Activated B cell treated with CpG ODN at 0.5 μM for 24 hours (primary cell): Measurements from ENCODE around the gene IL17RE. TPM values are rescaled to one million over a fixed set of nuclear protein-coding genes. Genes with fewer than 3 reads are reported as not detected.

ENCODE experiments used
- ATAC-seq: fragments of 200-7000 bp; cut with Tn5 transposase; one replicate; pipeline ENCODE4 v1.10.0; 2021; ENCODE audit warnings: low read depth, mild to moderate bottlenecking, moderate library complexity
- CTCF ChIA-PET: fragments of 350-600 bp; sonication (Branson Sonifier 250); formaldehyde crosslinking; loops from one replicate; lab custom pipeline; 2021; ENCODE audit warnings: antibody characterized with exemption; lab: Charles Lee
- POLR2A ChIA-PET: fragments of 350-600 bp; sonication (Branson Sonifier 250); formaldehyde crosslinking; loops from one replicate; lab custom pipeline; 2021; ENCODE audit warnings: antibody characterized with exemption; lab: Charles Lee
- DNase-seq: peaks from one replicate; pipeline ENCODE4 v3.0.0; 2022
- H3K27ac Mint-ChIP-seq: one replicate; pipeline ENCODE4 v1.8.0; 2020; ENCODE audit warnings: mixed read lengths
- H3K27me3 Mint-ChIP-seq: one replicate; pipeline ENCODE4 v1.8.0; 2021; ENCODE audit warnings: mixed read lengths
- H3K36me3 Mint-ChIP-seq: one replicate; pipeline ENCODE4 v1.8.0; 2021; ENCODE audit warnings: low read depth, mixed read lengths
- H3K4me1 Mint-ChIP-seq: one replicate; pipeline ENCODE4 v1.8.0; 2021; ENCODE audit warnings: mixed read lengths
- H3K4me3 Mint-ChIP-seq: one replicate; pipeline ENCODE4 v1.8.0; 2020; ENCODE audit warnings: mild to moderate bottlenecking, mixed read lengths
- H3K9me3 Mint-ChIP-seq: one replicate; pipeline ENCODE4 v1.8.0; 2020; ENCODE audit warnings: mixed read lengths
- intact Hi-C: fragments of 100-400 bp; cut with micrococcal nuclease; formaldehyde crosslinking; loops from one replicate; pipeline ENCODE4 v1.15.1; 2024
- total RNA-seq: library from RNA; stranded (reverse); gene quantifications from 2 replicates; pipeline ENCODE4 v1.2.3, GENCODE V29; 2022
- TF ChIP-seq, protein P1 (sequence below): fragments of 200-600 bp; IDR thresholded peaks from one replicate; pipeline ENCODE4 v1.8.0; 2022; ENCODE audit warnings: antibody characterized with exemption, mild to moderate bottlenecking

IL17RE gene
- total RNA-seq, 1 donor from 2014 or later = 0.82 TPM

DNA sequence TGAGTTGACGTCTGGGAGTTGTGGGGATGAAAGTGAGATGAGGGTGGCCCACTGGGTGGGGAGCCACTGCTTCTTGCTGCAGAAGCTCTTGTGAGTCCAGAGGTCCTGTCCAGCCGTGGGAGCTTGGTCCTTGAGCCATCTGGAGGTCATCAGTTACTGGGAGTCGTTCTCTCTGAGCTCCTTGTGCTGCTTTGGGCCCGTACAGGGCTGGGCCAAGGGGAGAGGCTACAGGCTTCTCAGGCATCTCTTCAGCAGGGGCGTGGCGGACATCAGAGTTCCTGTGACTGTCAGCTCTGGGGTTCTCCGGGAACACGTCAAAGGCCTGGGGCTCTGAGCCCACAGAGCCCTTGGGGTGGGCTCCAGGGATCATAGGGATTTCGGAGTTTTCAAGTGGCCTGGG lies 47.0 kb downstream of the IL17RE start:
- intact Hi-C loops = loop anchor here (5.0 kb wide), 2 partner anchors 107 to 447 kb away; partner anchors contain the start of gene RPUSD3
- Mint-ChIP-seq H3K4me3 (no peak overlapping the region), H3K27me3 (no peaks in the 10 kb centered on the region), H3K27ac (no peak overlapping the region), H3K36me3 (no peaks in the 10 kb centered on the region), H3K9me3 (no peaks in the 10 kb centered on the region), H3K4me1 (peaks cover 20% of the 10 kb centered on the region)
- DNase-seq (no peak), ATAC-seq (no peak)
- ChIA-PET CTCF (no interaction called here), POLR2A (interaction anchor here (0.9 to 1.2 kb wide), 2 partner anchors 16 to 371 kb away, joined by 3 to 4 read pairs; partner anchors contain the start of genes CRELD1 and SEC13)
- TF ChIP-seq, protein P1, sequence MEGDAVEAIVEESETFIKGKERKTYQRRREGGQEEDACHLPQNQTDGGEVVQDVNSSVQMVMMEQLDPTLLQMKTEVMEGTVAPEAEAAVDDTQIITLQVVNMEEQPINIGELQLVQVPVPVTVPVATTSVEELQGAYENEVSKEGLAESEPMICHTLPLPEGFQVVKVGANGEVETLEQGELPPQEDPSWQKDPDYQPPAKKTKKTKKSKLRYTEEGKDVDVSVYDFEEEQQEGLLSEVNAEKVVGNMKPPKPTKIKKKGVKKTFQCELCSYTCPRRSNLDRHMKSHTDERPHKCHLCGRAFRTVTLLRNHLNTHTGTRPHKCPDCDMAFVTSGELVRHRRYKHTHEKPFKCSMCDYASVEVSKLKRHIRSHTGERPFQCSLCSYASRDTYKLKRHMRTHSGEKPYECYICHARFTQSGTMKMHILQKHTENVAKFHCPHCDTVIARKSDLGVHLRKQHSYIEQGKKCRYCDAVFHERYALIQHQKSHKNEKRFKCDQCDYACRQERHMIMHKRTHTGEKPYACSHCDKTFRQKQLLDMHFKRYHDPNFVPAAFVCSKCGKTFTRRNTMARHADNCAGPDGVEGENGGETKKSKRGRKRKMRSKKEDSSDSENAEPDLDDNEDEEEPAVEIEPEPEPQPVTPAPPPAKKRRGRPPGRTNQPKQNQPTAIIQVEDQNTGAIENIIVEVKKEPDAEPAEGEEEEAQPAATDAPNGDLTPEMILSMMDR = no peak

GRCh38 chr3:9951126-9951525 lies 48.5 kb downstream of the IL17RE start:
- Mint-ChIP-seq H3K27me3 (no peaks in the 10 kb centered on the region), H3K9me3 (no peaks in the 10 kb centered on the region), H3K27ac (no peak overlapping the region), H3K4me1 (peaks cover 17% of the 10 kb centered on the region), H3K36me3 (no peaks in the 10 kb centered on the region), H3K4me3 (peak overlapping the region; percentile 85)
- TF ChIP-seq, protein P1 = no peak
- ATAC-seq = no peak
- intact Hi-C loops = no loop called here
- ChIA-PET CTCF (no interaction called here), POLR2A (interaction anchor here (0.6 to 2.4 kb wide), 3 partner anchors 18 to 1334 kb away, joined by 6 to 20 read pairs (median 9); partner anchors contain the start of genes CRELD1 and JAGN1)
- no peak for DNase-seq

DNA sequence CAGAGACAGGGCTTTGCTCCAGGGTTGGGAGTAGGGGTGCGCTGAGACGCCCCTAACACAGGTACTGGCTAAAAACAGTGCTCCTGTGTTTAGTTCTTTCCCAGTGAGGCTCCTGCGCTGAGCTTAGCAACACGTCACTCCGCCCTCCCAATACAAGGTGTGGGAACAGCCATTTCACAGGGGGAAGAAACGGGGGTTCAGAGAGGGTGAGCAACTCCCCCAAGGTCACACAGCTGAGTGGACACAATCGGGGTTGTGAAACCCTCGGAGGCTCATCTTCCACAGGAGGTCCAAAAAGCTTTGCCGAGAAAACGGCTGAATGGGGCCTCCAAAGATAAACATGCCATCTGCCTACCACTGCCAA lies 48.9 kb downstream of the IL17RE start:
- Mint-ChIP-seq H3K36me3 (no peaks in the 10 kb centered on the region), H3K27ac (no peak overlapping the region), H3K27me3 (no peaks in the 10 kb centered on the region), H3K9me3 (no peaks in the 10 kb centered on the region), H3K4me1 (peaks cover 15% of the 10 kb centered on the region), H3K4me3 (peak overlapping the region; percentile 85)
- DNase-seq (no peak), ATAC-seq (no peak)
- TF ChIP-seq, protein P1 = no peak
- intact Hi-C loops = no loop called here
- CTCF ChIA-PET = interaction anchor here (0.8 kb wide), 1 partner anchor 20 kb away, joined by 3 read pairs; no protein-coding TSS in a partner anchor
- POLR2A ChIA-PET = interaction anchor here (0.6 to 2.4 kb wide), 7 partner anchors 17 to 1334 kb away, joined by 3 to 20 read pairs (median 6); partner anchors contain the start of genes CRELD1, EMC3, JAGN1 and TATDN2

DNA sequence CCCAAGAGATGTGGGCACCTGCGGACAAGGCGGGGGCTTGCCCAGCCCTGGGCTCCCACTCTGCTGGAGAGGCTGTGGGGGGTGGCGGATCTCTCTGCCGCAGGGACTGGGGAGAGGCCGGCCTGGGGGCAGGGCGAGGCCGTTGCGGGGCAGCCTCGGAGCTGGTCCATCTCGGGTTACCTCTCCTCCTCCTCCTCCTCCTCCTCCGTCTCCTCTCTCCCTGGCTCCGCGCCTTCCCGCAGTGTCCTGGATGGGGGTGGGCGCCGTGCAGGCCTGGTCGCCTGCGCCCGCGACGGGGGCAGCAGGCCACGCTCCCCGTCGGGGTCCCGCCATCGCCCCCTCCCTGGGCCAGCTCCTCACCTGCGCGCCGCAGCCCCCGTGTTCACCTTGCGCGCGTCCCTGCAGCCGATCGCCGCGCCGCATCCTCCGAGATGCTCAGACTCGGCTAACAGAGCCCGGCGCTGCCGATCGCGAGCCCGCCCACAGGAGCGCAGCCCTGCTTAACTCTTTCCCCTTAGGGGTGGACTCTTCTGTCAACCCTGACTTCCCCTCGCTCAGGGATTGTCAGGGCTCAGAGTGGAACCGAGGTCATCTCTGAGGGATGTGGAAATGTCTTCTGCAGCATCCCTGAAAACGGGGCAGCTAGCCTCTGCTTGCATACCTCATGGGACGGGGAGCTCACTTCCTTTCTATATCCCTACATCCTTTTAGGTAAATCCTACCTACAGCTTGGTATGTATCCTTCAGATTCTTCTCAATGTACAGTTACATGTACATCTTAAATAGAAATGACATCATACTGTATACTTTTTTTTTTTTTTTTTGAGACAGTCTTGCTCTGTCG lies 49.5 kb downstream of the IL17RE start, which contains the start of gene PRRT3:
Gene PRRT3, minus strand, starts transcription at position 447 of the 844 bp plus-strand sequence. CDS start 2,293 bp downstream, outside the sequence.
- POLR2A ChIA-PET = interaction anchor here (0.6 to 2.4 kb wide), 6 partner anchors 18 to 296 kb away, joined by 3 to 20 read pairs (median 6); partner anchors contain the start of genes CRELD1, EMC3, JAGN1 and TATDN2
- DNase-seq (peak; percentile 41), ATAC-seq (peak; percentile 90)
- no peak within 1 kb of the TSS for H3K27ac Mint-ChIP-seq
- H3K27me3 Mint-ChIP-seq = no peaks in the 10 kb centered on the region
- CTCF ChIA-PET = interaction anchor here (0.6 to 0.9 kb wide), 3 partner anchors 20 to 35 kb away, joined by 3 to 4 read pairs (median 3); partner anchors contain the start of gene EMC3
- peak within 1 kb of the TSS; percentile 85 for H3K4me3 Mint-ChIP-seq
- H3K36me3 Mint-ChIP-seq = no peaks in the 10 kb centered on the region
- intact Hi-C loops = loop anchor here (1.0 to 2.0 kb wide), 4 partner anchors 19 to 296 kb away; partner anchors contain the start of genes CRELD1, EMC3 and TATDN2
- peaks cover 15% of the 10 kb centered on the region for H3K4me1 Mint-ChIP-seq
- H3K9me3 Mint-ChIP-seq = no peaks in the 10 kb centered on the region
- TF ChIP-seq, protein P1 = no peak
